ENCODE data around the gene ATP2B2.

Gene ATP2B2

GRCh38 chr3:10294030-10294586, 211.3 kb downstream of the ATP2B2 start:
- H3K79me2 ChIP-seq (ENCODE audit: insufficient read depth, low read length), result no peaks in the 10 kb centered on the region
- H3K27ac ChIP-seq (ENCODE audit: low read length), result no peak overlapping the region
- TF ChIP-seq EZH2 (IDR thresholded peaks at IDR 0.05; ENCODE audit: borderline replicate concordance, low read depth, low read length, severe bottlenecking) (no peak), CTCF (IDR thresholded peaks at IDR 0.05; ENCODE audit: borderline replicate concordance, extremely low read depth, low read length, poor library complexity, severe bottlenecking) (no peak)
- no peak overlapping the region for H3K9ac ChIP-seq (ENCODE audit: low read depth, low read length)
- H3K27me3 ChIP-seq (ENCODE audit: insufficient read depth, low read length, poor library complexity), result no peaks in the 10 kb centered on the region
- H3K4me1 ChIP-seq (ENCODE audit: insufficient read depth, low read length), result no peaks in the 10 kb centered on the region
- no peak overlapping the region for H3K4me3 ChIP-seq (ENCODE audit: low read depth in 1 of 2, low read length in 2 of 2)
- H3K36me3 ChIP-seq (ENCODE audit: insufficient read depth, low read length), result peaks cover 15% of the 10 kb centered on the region; the same call in 1 of the 2 replicates
- no peak for DNase-seq
- H3K4me2 ChIP-seq (ENCODE audit: insufficient read depth, low read length), result no peak overlapping the region
- no peaks in the 10 kb centered on the region for H3K9me3 ChIP-seq (ENCODE audit: insufficient read depth, low read length, severe bottlenecking)
- no peak overlapping the region for H2AFZ ChIP-seq (ENCODE audit: low read depth, low read length)
- no peaks in the 10 kb centered on the region for H4K20me1 ChIP-seq (ENCODE audit: insufficient read depth, low read length)
- ATAC-seq (ENCODE audit: insufficient read depth, low read depth), result no peak

GRCh38 chr3:10292505-10293419, 212.6 kb downstream of the ATP2B2 start, which contains the start of gene GHRL:
TSS of gene GHRL (minus strand) at chr3:10292947. CDS start at chr3:10290180, 2,767 bp downstream.
- ATAC-seq (ENCODE audit: insufficient read depth, low read depth), result no peak

GRCh38 chr3:10291641-10292040, 213.7 kb downstream of the ATP2B2 start:
- no peak overlapping the region for H3K9ac ChIP-seq (ENCODE audit: low read depth, low read length)
- no peaks in the 10 kb centered on the region for H3K27me3 ChIP-seq (ENCODE audit: insufficient read depth, low read length, poor library complexity)
- H4K20me1 ChIP-seq (ENCODE audit: insufficient read depth, low read length), result no peaks in the 10 kb centered on the region
- no peak overlapping the region for H3K4me2 ChIP-seq (ENCODE audit: insufficient read depth, low read length)
- ATAC-seq (ENCODE audit: insufficient read depth, low read depth) (no peak), DNase-seq (no peak)
- no peaks in the 10 kb centered on the region for H3K4me1 ChIP-seq (ENCODE audit: insufficient read depth, low read length)
- peaks cover 25% of the 10 kb centered on the region; the same call in 1 of the 2 replicates for H3K36me3 ChIP-seq (ENCODE audit: insufficient read depth, low read length)
- H2AFZ ChIP-seq (ENCODE audit: low read depth, low read length), result no peak overlapping the region
- no peak overlapping the region for H3K27ac ChIP-seq (ENCODE audit: low read length)
- TF ChIP-seq CTCF (IDR thresholded peaks at IDR 0.05; ENCODE audit: borderline replicate concordance, extremely low read depth, low read length, poor library complexity, severe bottlenecking) (no peak), EZH2 (IDR thresholded peaks at IDR 0.05; ENCODE audit: borderline replicate concordance, low read depth, low read length, severe bottlenecking) (no peak)
- no peaks in the 10 kb centered on the region for H3K79me2 ChIP-seq (ENCODE audit: insufficient read depth, low read length)
- no peak overlapping the region for H3K4me3 ChIP-seq (ENCODE audit: low read depth in 1 of 2, low read length in 2 of 2)
- H3K9me3 ChIP-seq (ENCODE audit: insufficient read depth, low read length, severe bottlenecking), result no peaks in the 10 kb centered on the region

More at GRCh38 chr3:10292505-10293419, 212.6 kb downstream of the ATP2B2 start, which contains the start of gene GHRL:
- Histone ChIP-seq H3K79me2 (ENCODE audit: insufficient read depth, low read length) (no peaks in the 10 kb centered on the region), H3K9ac (ENCODE audit: low read depth, low read length) (no peak within 1 kb of the TSS), H3K27ac (ENCODE audit: low read length) (no peak within 1 kb of the TSS), H4K20me1 (ENCODE audit: insufficient read depth, low read length) (no peaks in the 10 kb centered on the region), H3K4me1 (ENCODE audit: insufficient read depth, low read length) (no peaks in the 10 kb centered on the region), H3K4me2 (ENCODE audit: insufficient read depth, low read length) (no peak within 1 kb of the TSS), H3K27me3 (ENCODE audit: insufficient read depth, low read length, poor library complexity) (no peaks in the 10 kb centered on the region), H3K4me3 (ENCODE audit: low read depth in 1 of 2, low read length in 2 of 2) (no peak within 1 kb of the TSS), H2AFZ (ENCODE audit: low read depth, low read length) (no peak within 1 kb of the TSS), H3K9me3 (ENCODE audit: insufficient read depth, low read length, severe bottlenecking) (no peaks in the 10 kb centered on the region), H3K36me3 (ENCODE audit: insufficient read depth, low read length) (peaks cover 22% of the 10 kb centered on the region; the same call in 1 of the 2 replicates)
- no peak for TF ChIP-seq CTCF (IDR thresholded peaks at IDR 0.05; ENCODE audit: borderline replicate concordance, extremely low read depth, low read length, poor library complexity, severe bottlenecking)
- no peak for TF ChIP-seq EZH2 (IDR thresholded peaks at IDR 0.05; ENCODE audit: borderline replicate concordance, low read depth, low read length, severe bottlenecking)
- DNase-seq, result no peak
